ENCODE results near the gene ALOX12.
A peak's percentile ranks its signal among the peaks of the same experiment; 100 is the strongest.

The ALOX12 gene

DNA sequence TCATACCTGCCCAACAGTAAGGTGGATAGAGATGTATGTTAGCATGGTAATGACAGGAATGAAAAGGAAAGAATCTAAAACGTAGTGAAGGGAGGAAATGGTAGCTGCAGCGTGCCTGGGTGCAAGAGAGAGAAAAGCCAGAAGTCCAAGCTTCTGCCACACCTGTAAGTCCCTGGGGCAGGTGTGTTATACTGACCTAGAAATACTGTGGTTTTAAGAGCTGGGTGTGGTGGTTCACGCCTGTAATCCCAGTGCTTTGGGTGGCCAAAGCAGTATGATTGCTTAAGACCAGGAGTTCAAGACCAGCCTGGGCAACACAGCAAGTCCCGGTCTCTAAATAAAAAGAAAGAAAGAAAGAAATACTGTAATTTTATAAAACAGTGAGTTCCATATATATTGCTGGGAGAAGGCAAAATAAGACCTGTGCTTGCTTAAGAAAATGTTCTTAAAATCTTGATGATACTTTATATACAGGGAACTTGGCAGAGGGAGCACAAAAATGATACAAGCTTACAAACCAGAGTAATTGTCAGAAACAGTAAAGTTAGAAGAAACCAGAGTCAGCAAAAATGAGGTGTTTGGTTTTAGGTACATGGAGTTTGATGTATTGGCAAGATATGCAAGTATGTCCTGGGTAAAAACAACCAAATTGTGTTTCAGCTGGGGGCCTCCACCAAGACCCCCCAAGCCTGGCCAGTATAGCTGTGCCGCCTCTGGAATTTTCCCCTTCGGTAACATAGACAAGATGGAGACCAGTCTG, 6.6 kb downstream of the ALOX12 start:
- no peak for DNase-seq

DNA sequence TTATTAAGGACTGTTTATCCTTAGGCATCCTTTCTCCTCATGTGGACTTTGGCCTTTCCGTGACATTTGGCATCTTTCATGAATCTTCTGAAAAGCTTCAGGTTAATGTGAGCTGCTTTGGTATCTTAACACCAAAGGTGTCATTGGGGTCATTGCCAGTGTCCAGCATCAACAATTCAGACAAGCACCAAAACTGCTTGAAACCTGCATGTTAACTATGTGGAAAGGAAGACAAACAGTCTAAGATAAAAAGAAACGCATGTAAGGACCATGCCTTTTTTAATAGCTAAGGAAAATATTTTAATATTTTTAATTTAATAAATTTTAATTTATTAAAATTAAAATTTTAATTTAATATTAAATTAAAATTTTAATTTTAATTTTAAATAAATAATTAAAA, 7.9 kb downstream of the ALOX12 start:
- no peak for DNase-seq

DNA sequence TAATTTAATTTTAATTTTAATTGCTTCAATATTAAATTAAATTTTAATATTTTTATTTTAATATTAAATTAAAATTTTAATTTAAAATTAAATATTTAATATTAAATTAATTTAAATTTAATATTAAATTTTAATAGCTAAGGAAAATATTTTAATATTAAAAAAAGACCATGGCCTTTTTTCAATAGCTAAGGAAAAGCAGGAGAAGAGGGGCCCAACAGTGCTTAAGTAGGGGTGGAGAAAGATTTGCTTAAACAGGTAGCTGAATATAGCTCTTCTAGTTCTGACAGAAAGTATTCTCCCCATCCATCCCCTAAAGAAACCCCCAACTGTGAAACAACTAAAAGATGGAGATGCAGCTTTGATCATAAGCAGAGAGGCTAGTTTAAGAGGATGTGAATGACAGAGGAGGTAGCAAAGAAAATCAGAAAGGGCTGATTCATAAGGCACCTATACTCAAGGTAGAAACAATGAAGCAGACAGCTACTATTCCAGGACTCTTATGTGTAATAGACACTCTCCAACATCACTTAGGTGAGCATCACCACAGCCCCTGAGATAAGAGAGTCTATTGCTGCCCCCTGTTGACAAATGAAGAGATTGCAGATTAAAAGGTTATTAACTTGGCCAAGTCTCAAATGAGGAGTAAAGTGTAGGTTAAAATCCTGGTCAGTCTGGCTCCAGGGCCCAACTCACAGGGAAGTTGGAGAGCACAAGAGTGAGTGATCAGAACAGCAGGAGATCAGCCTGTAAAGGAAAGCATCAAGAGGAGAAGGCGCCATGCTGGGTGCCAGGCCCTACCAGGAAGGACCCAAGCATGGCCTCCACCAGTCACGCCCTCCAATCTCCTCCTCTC, 8.8 kb downstream of the ALOX12 start:
- DNase-seq, result peak; percentile 59

DNA sequence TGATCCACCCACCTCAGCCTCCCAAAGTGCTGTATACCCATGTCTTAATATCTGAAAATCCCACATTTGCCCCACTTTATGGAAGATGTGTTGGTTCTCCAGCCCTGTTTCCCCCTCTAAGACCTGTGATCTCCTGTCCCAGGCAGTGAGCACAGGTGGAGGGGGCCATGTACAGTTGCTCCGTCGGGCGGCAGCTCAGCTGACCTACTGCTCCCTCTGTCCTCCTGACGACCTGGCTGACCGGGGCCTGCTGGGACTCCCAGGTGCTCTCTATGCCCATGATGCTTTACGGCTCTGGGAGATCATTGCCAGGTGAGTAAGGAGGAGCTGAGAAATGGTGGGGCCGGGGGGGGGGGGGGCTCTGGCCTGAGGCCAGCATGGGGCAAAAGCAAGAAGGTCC, 9.9 kb downstream of the ALOX12 start:
- no peak for DNase-seq

DNA sequence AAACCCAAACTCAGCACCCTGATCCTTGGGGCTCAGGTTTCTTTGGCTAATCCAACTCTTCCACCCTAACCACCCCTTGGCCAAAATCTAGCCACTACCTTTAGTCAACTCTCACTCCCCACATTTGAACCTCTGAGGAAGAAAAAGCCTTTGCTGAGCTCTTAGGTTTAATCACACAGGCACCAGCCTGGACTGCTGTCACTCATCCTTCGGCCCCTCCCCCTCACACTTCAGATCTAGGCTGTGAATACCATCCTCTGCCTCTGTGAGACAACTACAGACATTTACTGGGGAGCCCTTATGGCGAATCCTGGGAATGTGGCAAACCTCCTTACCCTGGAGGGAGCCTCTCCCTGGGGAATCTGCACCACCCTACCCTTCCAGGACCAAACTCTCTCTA, 11.3 kb downstream of the ALOX12 start:
- DNase-seq, result no peak

DNA sequence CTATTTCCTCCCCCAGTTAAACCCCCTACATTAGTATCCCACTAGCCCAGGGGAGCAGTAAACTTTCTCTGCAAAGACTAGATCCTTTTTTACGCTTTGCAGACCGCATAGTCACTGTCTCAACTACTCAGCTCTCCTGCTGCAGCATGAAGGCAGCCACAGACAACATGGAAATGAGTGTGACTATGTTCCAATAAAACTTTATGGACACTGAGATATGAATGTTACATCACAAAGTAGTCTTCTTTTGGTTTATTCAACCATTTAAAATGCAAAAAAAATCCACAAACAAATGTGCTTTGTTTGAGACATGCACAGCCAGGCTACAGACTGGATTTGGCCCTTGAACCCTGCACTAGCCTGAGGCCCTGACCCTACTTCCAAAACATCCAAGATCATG, 14.7 kb downstream of the ALOX12 start:
- DNase-seq, result no peak

DNA sequence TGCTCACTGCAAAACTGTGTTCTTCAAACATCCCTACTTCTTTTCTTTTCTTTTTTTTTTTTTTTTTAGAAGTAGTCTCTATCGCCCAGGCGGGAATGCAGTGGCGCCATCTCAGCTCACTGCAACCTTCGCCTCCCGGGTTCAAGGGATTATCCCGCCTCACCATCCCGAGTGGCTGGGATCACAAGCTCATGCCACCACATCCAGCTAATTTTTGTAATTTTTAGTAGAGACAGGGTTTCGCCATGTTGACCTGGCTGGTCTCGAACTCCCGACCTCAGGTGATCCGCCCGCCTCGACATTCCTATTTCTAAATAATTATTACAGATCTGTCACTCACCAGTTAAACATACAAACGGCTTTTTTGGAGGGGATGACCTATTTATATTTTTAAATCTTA, 15.6 kb downstream of the ALOX12 start:
- no peak for DNase-seq

DNA sequence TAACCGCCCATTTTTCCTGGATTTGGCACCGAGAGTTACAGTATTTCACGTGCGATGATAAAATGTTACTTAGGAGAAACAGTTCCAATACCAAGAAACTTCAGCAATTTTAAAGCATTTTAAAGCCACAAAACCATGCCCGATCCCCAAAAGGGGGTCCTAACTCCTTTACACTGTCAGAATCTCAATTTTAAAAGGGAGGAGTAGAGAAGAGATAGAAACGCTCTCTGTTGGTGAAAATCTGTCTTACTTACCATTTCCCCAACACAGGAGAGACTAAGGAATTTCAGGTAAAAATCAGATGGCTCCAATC, 16.0 kb downstream of the ALOX12 start:
- no peak for DNase-seq

DNA sequence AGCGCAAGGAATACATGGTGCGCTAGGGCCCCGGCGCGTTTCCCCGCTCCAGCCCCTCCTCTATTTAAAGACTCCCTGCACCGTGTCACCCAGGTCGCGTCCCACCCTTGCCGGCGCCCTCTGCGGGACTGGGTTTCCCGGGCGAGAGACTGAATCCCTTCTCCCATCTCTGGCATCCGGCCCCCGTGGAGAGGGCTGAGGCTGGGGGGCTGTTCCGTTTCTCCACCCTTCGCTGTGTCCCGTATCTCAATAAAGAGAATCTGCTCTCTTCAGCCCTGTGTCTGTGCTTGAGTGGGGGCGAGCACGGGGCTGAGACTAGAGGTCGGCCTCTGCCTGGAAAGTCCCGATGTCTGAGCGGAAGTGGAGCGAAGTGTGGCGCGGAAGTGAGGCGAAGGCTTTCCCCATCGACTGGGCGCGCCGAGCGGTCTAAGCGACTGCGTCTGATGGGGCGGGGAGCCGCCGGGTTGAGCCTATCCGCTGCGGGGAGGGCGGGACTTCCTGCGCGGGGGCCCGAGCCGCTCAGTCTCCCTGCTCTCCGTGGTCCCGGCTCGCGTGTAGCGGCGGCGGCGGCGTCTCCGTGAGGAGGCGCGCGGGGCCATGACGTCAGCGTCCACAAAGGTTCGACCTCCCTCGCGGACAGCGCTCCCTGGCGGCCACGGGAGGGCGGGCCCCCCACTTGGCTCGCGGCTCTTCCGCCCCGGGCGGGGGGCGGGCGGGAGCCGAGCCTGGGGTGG, 18.6 kb downstream of the ALOX12 start:
- peak; percentile 97 for DNase-seq

DNA sequence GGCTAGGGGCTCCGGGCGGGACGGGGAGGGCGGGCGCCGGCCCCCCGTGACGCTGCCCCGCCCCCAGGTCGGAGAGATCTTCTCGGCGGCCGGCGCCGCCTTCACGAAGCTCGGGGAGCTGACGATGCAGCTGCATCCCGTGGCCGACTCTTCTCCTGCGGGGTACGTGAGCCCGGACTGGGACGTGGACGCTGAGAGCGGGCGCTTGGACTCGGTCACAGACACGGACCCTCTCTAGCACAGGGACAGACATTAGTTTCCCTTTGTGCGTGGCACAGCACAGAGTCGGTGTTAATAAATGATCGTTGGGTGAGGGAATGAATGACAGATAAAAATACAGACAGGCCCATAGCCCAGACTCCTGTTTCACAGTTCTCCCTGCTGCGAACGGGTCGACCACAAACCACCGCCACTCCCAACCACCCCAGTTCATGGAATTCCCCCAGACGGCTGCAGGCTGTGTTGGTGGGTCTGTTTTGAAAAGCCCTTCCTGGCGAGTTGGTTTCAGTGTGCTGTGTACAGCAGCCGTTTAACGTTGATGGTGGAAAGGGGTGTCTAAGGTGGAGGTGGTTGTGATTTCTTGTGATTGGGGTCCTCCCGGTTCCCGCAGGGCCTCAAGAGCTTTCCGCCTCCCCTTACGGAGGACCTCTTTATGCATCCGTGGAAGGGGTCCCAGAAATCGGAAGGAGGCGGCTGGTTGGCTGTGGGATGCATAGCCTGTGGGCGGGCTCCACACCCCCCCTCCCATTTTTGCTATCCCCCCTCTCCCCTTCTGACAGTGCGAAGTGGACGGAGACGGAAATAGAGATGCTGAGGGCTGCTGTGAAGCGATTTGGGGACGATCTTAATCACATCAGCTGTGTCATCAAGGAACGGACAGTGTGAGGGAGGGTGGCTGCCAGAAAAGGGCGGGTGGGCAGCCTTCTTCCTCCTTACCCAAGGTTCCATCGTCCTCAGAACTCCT, 19.4 kb downstream of the ALOX12 start:
- peak; percentile 64 for DNase-seq

DNA sequence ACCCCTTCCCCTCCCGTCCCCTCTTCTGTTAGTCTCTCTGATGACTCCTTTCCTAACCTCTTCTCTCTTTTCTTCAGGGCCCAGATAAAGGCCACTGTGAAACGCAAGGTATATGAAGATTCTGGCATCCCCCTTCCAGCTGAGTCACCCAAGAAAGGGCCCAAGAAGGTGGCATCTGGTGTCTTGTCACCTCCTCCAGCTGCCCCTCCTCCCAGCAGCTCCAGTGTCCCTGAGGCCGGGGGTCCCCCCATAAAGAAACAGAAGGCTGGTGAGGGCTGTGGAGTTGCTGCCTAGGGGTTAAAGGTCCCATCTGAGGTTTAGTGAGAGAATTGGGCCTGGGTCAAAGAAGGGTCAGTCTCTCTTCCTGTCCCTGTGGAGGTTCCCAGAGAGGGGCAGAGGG, 20.6 kb downstream of the ALOX12 start:
- no peak for DNase-seq

DNA sequence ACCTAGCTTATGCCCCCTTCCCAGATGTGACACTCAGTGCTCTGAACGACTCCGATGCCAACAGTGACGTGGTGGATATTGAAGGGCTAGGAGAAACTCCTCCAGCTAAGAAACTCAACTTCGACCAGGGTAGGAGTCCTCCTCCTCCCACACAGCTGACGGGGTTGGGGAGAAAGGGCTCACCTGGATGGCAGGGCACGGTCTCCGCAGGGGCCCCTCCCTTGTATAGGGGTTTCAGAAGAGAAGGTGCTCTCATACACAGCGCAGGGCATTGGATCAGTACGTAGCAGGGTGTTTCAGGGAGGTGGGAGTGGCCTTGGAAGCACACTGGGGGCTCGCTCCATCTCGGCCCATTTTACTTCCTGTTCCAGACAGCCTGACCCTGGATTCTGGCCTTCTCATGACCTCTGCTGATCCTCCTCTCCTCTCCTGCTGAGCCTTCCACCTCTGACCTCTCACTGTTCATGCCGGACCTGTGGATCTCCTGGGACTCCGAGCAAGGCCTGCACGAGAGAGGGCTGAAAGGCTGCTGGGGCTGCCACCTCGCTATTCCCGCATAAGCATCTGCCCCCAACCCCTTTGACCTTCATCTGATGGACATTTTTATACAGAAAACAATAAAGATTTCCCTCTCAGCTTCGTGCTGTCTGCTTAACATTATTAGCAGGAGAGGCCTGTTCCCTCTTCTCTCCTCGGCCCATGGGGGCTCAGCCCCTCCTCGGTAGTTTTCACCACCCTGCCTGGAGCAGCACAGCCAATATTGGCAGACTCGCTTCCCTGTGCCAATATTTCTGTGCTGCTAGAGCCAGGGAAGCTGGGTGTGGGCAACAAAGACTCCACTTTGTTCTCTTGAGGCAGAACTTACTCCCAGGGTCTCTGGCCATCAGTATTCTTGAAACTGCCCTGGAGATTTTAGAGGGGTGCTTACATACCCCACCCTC, 21.3 kb downstream of the ALOX12 start:
- no peak for DNase-seq

DNA sequence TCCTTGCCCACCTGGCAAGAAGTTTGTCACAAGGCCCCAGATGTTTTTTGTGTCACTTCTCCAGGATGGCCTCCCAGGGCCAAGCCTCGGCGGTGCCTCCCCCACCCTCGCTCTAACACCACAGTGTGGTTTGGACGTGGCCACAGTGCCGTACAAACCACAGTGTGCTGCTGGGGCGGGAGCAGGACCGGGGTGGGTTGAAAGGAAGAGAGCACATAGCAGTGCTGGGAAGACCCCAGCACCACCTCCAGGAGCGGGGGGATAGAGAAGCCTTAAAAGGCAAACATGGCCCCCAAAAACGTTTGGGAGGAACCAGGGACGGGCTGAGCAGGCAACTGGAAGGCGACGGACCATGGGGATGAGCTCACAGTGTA, 22.0 kb downstream of the ALOX12 start:
- no peak for DNase-seq

DNA sequence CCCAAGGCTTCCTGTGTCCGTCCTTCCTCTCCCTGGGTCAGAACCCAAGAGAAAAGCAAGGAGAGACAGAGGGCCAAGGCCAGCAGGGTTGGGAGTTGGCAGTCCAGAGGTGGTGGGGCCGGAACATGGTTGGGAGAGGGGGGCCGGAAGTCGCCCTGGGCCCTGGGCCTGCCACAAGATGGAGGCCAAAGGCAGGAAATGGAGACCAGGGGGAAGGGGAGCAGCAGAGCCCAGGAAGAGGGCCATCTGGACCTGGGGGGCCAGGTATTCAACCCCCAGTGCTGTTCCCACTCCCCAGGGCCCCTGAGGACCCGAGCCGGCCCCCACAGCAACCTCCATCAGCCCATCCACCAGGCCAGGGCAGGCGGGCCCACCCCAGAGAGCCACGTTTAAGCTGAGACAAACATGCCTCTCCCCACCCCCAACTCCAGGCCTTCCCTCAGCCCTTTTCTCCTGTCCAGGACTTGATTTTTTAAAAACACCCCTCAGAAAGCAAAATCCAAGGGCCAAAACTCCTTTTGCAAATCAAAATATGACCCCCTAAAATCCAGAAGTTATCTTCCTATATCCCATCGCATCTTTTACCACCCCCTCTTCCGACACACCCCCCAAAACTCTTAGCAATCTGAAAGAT, 22.6 kb downstream of the ALOX12 start:
- DNase-seq, result no peak

DNA sequence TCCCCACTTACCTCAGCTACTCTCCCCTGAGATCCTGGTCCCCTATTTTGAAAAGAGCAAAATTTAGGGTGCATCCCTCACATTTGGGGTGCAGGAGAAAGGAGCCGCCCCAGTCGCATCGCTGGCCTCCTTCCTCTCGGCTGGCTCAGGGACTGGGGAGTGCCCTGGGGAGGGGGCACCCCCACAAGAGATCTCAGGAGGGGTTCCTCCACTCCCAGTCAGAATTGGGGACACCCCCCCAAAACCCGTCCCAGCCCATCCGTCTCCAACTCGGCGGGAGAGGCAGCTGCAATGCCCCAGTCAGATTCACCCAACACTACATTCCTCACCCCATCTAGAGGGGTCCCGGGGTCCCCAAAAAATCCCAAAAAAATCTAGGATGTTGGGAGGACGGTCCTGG, 23.5 kb downstream of the ALOX12 start:
- DNase-seq, result no peak

DNA sequence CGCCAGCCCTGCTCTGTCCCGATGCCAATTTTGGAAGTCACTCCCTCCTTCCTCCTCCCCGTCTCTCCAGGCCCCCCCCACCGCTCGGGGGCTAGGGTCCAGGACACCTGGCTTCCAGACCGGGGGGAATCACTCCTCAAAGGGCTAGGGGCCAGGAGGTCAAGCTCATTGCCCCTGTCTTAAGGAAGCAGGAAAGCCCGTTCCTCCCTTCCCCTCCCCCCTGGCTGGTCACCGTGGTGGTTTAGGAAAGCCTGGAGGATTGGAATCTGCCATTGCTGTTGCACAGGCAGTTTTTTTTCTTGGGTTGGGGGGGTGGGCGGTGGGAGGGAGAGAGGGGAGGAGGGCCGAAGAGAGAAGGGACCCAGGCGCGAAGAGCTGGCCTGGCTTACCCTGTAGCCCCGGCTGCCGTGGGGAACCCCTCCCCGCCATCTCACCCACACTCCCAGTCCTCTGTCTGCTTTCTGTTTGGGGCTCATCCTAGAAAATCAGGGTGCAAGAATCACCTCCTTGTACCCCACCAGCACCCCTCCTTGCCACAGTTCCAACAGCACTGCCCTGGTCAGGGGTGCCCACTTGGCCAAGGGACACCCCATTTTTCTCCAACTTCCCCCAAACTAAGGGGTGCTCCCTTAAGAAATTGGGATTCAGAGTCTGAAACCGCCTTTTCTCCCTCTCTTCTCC, 24.1 kb downstream of the ALOX12 start:
- peak; percentile 66 for DNase-seq

DNA sequence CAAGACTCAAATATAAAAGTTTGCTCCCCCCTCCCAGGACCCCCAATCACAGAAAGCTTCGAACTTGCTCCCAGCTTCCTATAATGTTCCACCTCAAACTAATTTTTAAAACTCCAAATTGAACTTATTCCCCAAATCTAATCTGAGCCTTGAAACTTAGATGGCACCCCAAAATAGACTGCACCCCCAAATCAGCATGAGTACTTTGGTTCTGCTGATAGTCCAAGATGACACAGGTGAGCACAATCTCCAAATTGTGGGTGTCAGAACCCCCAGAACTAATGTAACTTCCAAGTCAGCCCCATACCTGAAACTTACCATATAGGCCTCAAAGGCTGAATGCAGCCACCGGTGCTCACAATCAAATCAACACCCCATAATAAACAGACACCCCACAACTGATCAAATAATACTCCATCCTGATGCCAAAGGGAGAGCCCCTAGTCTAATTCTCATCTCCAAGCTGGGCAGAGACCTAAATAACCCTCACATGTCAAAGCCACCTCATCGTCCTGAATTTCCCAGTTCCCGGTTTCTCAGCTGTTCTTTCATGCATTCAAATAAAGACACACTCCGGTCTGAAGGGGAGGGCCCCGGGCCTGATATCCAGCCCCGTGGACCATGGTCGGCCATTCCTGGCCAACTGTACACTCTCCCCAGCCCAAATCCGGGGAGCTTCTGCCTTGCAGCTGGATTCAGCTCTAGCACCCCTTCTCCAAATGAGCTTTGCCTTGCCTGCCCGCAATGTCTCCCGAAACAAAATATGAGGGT, 25.2 kb downstream of the ALOX12 start:
- no peak for DNase-seq

DNA sequence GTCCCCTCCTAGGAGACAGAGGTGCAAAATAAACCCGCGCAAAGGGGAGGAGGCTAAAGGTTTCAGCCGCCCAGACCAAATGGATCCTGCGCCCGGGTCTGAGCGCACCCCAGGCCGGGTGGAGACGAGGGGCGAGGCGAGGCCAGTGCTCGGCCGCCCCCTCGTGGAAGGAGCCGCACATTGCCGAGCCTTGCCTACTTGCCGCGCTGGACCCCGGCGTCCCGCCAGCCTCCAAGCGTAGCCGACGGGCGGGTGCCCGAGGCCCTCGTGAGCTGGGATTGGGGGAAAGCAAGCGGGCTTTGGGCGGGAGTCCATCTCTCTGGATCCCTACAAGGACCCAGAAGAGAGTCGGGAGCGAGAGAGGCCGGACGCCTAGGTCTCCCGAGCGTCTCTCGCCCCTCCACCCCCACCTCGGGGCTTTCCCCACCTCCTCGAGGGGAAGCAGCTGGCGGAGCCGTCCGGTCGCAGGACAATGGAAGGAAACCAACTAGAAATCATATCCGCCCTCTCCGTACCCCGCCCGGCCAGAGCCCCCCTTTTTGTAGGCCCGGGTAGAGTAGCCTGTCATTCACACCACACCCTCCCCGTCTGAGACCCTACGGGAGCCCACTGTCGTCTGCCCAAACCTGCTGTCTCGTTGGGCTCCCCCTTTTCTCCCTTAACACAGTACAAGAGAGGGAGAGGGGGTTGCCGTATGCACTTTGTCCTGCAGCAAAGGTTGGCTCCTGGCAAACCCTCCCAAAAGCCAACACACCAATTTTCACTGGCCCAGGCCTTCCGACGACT, 26.3 kb downstream of the ALOX12 start:
- peak; percentile 62 for DNase-seq
